Fibroblast of gingiva (primary cell): Measurements from ENCODE around the gene ANKMY1.

Source experiments
- DNase-seq: peaks from one replicate; pipeline ENCODE4 v3.0.0-alpha.2; 2011; ENCODE audit warnings: low read depth

ANKMY1 gene

DNA sequence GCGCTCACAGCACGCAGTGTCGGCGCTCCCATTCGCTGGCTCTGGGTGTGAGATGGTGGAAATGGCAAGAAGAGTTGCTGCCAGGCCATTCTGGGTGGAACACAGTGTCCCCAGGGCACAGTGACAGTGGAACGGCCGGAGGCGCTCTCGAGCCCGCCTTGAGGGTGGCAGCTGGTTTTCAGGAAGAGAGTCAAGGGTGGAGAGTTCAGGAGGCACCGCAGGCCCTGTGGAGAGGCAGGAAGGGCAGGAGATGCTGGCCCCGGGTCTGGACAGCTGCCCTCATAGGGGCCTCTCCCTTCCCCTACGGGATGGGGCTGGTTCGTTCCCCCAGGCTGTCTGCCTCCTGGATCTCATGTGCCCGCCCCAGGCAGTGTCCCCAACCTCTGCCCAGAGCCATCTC, 109.9 kb downstream of the ANKMY1 start:
- no peak for DNase-seq

DNA sequence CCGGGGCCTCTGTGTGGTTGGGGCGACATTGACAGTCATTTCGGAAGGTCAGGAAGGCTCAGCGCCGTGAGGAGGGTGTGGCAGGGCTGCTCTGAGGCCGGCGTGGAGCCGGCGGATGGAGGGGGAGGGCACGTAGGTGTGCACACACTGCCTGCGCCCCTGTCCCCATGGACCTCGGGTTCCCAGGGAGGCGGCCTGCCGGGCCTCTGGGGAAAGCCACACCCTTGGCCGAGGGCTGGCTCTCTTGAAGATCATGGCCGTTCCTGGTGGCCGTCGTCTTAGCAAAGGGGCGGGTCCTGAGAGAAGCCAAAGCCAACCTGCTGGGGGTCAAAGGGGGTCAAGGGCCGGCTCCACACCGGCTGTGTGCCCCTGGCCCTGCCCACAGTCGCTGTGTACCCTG, 110.5 kb downstream of the ANKMY1 start:
- no peak for DNase-seq

GRCh38 chr2:240446664-240447175, 111.1 kb downstream of the ANKMY1 start:
- no peak for DNase-seq

GRCh38 chr2:240445961-240446663, 111.7 kb downstream of the ANKMY1 start:
- no peak for DNase-seq

DNA sequence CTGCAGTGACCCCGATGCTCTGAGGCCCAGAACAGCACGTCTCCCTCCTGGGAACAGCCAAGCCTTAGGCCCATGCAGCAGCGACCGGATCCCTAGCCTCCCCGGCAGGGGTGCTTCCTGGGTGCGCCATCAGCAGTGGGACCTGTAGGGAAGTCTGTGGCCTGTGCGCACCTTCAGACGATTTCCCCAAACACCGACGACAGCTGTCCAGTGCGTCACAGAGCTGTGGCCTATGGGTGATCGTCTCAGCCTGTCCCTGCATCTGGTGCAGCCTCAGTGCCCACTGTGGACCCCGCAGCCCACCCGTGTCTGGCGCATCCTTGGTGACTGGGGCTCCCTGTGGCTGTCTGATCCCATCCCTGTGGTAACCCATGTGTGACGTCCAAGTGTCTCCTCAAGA, 113.3 kb downstream of the ANKMY1 start:
- no peak for DNase-seq

- DNase-seq: no peak
Observed at GRCh38 chr2:240443891-240444301, 113.9 kb downstream of the ANKMY1 start.

- DNase-seq: no peak
Observed at GRCh38 chr2:240442891-240443715, 114.7 kb downstream of the ANKMY1 start.

DNA sequence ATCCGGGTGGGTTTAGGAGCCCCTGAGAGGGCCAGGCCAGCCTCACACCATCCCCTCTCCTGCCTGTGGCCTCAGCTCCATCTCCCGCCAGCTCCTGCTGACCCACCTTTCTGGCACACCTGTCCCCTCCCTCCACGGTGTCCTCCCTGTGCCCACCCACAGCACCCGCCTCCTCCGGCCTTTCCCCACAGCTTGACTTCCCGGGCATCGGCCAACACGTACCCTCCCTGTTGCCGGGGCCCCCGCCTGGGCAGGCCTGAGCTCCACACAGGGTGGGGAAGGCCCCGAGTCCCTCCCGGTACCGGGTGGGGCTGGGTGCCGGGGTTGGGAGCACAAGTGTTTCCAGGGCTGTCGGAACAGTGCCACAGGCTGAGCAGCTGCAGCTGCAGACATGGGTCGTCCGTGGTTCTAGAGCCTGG, 115.8 kb downstream of the ANKMY1 start:
- DNase-seq: no peak

- no peak for DNase-seq
Observed at GRCh38 chr2:240441326-240441992, 116.3 kb downstream of the ANKMY1 start.

- no peak for DNase-seq
Observed at GRCh38 chr2:240440704-240441320, 117.0 kb downstream of the ANKMY1 start.

GRCh38 chr2:240440251-240440650, 117.5 kb downstream of the ANKMY1 start:
- DNase-seq: no peak

DNA sequence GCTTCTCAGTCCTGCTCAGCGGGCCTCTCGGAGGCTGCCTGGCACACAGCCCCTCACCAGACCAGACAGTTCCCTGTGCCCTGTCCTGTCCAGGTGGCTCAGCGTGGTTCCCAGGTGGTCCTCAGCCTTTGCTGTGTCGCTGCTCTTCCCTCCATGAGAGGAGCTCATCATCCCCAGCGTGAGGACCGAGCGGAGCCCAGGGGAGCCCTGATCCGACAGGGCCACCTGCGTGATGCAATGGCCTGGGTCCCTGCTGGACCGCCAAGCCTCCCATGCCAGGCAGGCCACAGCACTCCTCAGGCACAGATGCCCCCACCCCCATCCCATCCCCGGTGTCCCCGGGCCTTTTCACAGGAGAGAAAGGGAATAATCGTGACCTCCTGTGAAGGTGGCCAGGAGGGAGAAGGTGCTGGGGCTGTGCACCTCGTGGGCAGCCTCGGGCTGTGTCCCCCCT, 118.1 kb downstream of the ANKMY1 start:
- DNase-seq: no peak

GRCh38 chr2:240438810-240439697, 118.7 kb downstream of the ANKMY1 start:
- DNase-seq: no peak

- DNase-seq: peak; percentile 53
Observed at GRCh38 chr2:240437861-240438809, 119.7 kb downstream of the ANKMY1 start.

- no peak for DNase-seq
Observed at GRCh38 chr2:240437551-240437860, 120.3 kb downstream of the ANKMY1 start.

GRCh38 chr2:240436683-240437550, 120.9 kb downstream of the ANKMY1 start:
- DNase-seq: no peak

- no peak for DNase-seq
Observed at GRCh38 chr2:240435948-240436682, 121.7 kb downstream of the ANKMY1 start.

DNA sequence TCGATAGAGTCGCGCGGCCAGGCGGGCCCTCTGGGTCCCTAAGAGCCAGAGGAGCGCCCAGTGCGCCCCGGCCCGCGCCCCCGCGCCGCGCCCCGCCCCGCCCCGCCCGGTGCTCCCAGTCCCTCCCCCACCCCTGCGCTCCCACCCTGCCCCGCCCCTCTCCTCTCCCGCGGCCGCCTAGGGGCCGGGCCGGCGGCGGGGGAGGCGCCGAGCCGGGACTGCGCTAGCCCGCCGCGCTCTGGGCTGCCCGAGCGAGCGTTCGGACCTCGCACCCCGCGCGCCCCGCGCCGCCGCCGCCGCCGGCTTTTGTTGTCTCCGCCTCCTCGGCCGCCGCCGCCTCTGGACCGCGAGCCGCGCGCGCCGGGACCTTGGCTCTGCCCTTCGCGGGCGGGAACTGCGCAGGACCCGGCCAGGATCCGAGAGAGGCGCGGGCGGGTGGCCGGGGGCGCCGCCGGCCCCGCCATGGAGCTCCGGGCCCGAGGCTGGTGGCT, 122.3 kb downstream of the ANKMY1 start, which contains the start of gene GPC1:
Gene GPC1, plus strand, starts transcription at position 207 of the 491 bp plus-strand sequence. Its CDS starts 256 bp downstream, at position 463.
- peak; percentile 84 for DNase-seq
